ENCODE results near the gene CPLX3. TPM values are rescaled to one million over a fixed set of nuclear protein-coding genes. Genes with fewer than 3 reads are reported as not detected.
A peak's percentile ranks its signal among the peaks of the same experiment; 100 is the strongest.

Gene CPLX3
- total RNA-seq, 1 donor from 2014 or later: not detected

DNA sequence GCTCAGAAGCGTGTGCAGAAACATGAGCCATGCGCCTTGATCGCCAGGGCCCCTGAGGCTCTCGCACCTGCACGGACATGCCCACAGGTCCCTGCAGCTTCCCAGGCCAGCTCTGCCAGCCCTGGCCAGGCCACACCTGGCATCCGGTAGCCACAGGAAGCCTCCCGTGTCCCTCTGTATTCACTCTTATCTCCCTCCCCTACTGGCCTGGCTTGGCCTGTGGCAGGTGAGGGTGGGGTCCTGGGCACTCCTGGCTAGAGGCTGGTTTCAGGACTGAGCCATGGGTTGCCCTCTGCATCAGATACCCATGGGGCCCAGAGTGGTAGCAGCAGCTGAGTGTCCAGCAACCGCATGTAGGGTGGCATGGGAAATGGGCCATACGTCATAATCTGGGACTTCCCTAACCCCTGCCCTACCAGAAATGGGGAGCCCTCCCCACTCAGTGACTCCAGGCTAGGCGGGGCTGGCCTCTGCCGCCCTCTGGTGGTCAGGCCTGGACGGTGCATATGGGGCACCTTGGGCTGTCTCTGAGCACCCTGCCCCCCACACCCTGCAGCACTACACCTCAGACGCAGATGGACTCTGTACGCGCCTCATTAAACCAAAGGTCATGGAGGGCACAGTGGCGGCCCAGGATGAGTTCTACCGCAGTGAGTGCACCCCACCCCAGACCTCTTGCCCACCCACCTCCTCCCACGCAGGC is 26.4 kb upstream of the CPLX3 start:
- Histone ChIP-seq H3K27ac (no peak overlapping the region), H3K36me3 (peaks cover 39 to 49% of the 10 kb centered on the region in 2 donors), H3K9me3 (no peaks in the 10 kb centered on the region), H3K27me3 (no peaks in the 10 kb centered on the region), H3K4me1 (no peaks in the 10 kb centered on the region), H3K4me3 (no peak overlapping the region)
- intact Hi-C loops (cut with DNase I): loop anchor here (1.0 kb wide), 2 partner anchors 18 to 29 kb away; partner anchors contain the start of gene CSK
- TF ChIP-seq, protein P1, sequence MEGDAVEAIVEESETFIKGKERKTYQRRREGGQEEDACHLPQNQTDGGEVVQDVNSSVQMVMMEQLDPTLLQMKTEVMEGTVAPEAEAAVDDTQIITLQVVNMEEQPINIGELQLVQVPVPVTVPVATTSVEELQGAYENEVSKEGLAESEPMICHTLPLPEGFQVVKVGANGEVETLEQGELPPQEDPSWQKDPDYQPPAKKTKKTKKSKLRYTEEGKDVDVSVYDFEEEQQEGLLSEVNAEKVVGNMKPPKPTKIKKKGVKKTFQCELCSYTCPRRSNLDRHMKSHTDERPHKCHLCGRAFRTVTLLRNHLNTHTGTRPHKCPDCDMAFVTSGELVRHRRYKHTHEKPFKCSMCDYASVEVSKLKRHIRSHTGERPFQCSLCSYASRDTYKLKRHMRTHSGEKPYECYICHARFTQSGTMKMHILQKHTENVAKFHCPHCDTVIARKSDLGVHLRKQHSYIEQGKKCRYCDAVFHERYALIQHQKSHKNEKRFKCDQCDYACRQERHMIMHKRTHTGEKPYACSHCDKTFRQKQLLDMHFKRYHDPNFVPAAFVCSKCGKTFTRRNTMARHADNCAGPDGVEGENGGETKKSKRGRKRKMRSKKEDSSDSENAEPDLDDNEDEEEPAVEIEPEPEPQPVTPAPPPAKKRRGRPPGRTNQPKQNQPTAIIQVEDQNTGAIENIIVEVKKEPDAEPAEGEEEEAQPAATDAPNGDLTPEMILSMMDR (IDR thresholded peaks at IDR 0.05): peak; percentile 93 to 97 (median 95)
- DNase-seq (ENCODE audit: low spot score in 2 of 2): peak; percentile 55 to 89

DNA sequence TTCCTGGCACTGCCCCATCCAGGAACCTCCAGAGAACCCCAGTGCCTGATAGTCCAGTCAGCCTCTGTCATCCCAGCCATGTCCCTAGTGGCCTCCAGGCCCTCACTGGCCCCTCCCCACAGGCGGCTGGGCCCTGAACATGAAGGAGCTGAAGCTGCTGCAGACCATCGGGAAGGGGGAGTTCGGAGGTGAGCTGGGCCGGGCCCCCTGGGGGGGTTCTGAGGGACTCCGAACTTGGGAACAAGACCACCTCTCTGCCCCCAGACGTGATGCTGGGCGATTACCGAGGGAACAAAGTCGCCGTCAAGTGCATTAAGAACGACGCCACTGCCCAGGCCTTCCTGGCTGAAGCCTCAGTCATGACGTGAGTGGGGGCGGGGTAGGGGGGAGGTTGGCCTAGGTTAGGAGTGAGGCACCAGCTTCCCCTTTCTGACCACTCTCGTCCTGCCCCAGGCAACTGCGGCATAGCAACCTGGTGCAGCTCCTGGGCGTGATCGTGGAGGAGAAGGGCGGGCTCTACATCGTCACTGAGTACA is 25.8 kb upstream of the CPLX3 start:
- DNase-seq (ENCODE audit: low spot score in 2 of 2): no peak
- Histone ChIP-seq H3K4me3 (no peak overlapping the region), H3K36me3 (peaks cover 39 to 49% of the 10 kb centered on the region in 2 donors), H3K4me1 (no peaks in the 10 kb centered on the region), H3K9me3 (no peaks in the 10 kb centered on the region), H3K27me3 (no peaks in the 10 kb centered on the region), H3K27ac (no peak overlapping the region)
- TF ChIP-seq, protein P1 (IDR thresholded peaks at IDR 0.05): no peak
- intact Hi-C loops (cut with DNase I): loop anchor here (1.0 kb wide), 2 partner anchors 18 to 29 kb away; partner anchors contain the start of gene CSK

DNA sequence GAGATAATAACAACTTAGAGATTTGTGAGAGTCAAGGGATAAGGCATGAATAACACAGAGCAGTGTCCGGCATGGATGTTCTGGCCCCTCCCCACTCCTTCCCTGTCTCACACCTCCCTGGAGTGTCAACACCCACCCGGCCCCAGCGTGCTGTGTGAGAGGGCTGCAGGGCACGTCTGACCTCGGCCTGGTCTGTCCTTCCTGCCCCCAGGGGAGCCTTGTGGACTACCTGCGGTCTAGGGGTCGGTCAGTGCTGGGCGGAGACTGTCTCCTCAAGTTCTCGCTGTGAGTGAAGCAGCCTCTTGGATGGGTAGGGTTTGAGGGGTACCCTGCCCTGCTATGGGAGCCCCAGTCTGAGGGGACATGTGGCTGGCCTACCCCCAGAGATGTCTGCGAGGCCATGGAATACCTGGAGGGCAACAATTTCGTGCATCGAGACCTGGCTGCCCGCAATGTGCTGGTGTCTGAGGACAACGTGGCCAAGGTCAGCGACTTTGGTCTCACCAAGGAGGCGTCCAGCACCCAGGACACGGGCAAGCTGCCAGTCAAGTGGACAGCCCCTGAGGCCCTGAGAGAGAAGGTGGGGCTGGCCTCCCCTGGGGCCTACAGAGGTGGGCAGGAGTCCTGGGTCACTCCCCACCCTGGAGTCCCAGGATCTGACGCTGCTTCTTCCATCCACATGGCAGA is 25.0 kb upstream of the CPLX3 start:
- Histone ChIP-seq H3K36me3 (peaks cover 39 to 49% of the 10 kb centered on the region in 2 donors), H3K27ac (no peak overlapping the region), H3K27me3 (no peaks in the 10 kb centered on the region), H3K4me1 (no peaks in the 10 kb centered on the region), H3K4me3 (no peak overlapping the region), H3K9me3 (no peaks in the 10 kb centered on the region)
- DNase-seq (ENCODE audit: low spot score in 2 of 2): no peak
- TF ChIP-seq, protein P1 (IDR thresholded peaks at IDR 0.05): no peak
- intact Hi-C loops (cut with DNase I): no loop called here

DNA sequence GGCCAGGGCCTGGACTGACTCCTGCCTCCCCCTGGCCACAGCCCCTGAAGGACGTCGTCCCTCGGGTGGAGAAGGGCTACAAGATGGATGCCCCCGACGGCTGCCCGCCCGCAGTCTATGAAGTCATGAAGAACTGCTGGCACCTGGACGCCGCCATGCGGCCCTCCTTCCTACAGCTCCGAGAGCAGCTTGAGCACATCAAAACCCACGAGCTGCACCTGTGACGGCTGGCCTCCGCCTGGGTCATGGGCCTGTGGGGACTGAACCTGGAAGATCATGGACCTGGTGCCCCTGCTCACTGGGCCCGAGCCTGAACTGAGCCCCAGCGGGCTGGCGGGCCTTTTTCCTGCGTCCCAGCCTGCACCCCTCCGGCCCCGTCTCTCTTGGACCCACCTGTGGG is 24.1 kb upstream of the CPLX3 start:
- TF ChIP-seq, protein P1 (IDR thresholded peaks at IDR 0.05): no peak
- Histone ChIP-seq H3K4me1 (no peaks in the 10 kb centered on the region), H3K9me3 (no peaks in the 10 kb centered on the region), H3K27me3 (no peaks in the 10 kb centered on the region), H3K27ac (no peak overlapping the region), H3K4me3 (no peak overlapping the region), H3K36me3 (peaks cover 39 to 49% of the 10 kb centered on the region in 2 donors)
- no peak for DNase-seq (ENCODE audit: low spot score in 2 of 2)
- intact Hi-C loops (cut with DNase I): no loop called here

DNA sequence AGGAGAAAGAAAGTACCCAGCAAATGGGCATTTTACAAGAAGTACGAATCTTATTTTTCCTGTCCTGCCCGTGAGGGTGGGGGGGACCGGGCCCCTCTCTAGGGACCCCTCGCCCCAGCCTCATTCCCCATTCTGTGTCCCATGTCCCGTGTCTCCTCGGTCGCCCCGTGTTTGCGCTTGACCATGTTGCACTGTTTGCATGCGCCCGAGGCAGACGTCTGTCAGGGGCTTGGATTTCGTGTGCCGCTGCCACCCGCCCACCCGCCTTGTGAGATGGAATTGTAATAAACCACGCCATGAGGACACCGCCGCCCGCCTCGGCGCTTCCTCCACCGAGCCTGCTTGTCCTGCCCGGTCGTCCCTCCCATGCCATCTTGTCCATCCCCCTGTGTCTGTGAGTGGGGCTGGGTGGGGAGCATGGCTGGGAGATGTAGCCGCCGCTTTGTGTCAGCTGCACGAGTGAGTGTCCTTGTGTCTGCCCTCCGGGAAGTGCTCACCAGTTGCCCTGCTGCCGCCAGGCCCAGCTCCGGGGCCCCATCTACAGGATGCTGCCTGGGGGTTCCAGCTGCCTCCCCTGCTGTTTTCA is 23.5 kb upstream of the CPLX3 start:
- H3K27ac ChIP-seq: no peak overlapping the region
- H3K9me3 ChIP-seq: no peaks in the 10 kb centered on the region
- TF ChIP-seq, protein P1 (IDR thresholded peaks at IDR 0.05): no peak
- intact Hi-C loops (cut with DNase I): no loop called here
- H3K4me1 ChIP-seq: no peaks in the 10 kb centered on the region
- DNase-seq (ENCODE audit: low spot score in 2 of 2): no peak
- no peaks in the 10 kb centered on the region for H3K27me3 ChIP-seq
- H3K36me3 ChIP-seq: peaks cover 39 to 49% of the 10 kb centered on the region in 2 donors
- H3K4me3 ChIP-seq: no peak overlapping the region
